Fibroblast of villous mesenchyme (primary cell): ENCODE results near the gene IKZF4. TPM values are rescaled to one million over a fixed set of nuclear protein-coding genes. Genes with fewer than 3 reads are reported as not detected.
A peak's percentile ranks its signal among the peaks of the same experiment; 100 is the strongest.
"Not testable (repeated sequence)": the region's sequence is repeated elsewhere in the genome, so short reads cannot be mapped to it uniquely, and the experiment has no call there.

Source experiments
- DNase-seq: peaks from one replicate; pipeline ENCODE4 v3.0.0-alpha.2; 2010; ENCODE audit warnings: low read depth
- H3K4me3 ChIP-seq: 2 replicates; pipeline ENCODE4 v1.5.1; 2011; ENCODE audit warnings: low read depth, mild to moderate bottlenecking, low read length
- CTCF ChIP-seq: IDR thresholded peaks from 2 replicates; pipeline ENCODE4 v1.5.1; 2012; ENCODE audit warnings: low read depth, mild to moderate bottlenecking, low read length; ENCODE audit not compliant: insufficient read depth
- total RNA-seq: library from RNA; depleted of rRNA; stranded (reverse); fragments of >200 nt; gene quantifications from 2 replicates; pipeline ENCODE4 v1.2.3, GENCODE V29; 2012

The IKZF4 gene
- total RNA-seq, 1 donor = 1.3 TPM

DNA sequence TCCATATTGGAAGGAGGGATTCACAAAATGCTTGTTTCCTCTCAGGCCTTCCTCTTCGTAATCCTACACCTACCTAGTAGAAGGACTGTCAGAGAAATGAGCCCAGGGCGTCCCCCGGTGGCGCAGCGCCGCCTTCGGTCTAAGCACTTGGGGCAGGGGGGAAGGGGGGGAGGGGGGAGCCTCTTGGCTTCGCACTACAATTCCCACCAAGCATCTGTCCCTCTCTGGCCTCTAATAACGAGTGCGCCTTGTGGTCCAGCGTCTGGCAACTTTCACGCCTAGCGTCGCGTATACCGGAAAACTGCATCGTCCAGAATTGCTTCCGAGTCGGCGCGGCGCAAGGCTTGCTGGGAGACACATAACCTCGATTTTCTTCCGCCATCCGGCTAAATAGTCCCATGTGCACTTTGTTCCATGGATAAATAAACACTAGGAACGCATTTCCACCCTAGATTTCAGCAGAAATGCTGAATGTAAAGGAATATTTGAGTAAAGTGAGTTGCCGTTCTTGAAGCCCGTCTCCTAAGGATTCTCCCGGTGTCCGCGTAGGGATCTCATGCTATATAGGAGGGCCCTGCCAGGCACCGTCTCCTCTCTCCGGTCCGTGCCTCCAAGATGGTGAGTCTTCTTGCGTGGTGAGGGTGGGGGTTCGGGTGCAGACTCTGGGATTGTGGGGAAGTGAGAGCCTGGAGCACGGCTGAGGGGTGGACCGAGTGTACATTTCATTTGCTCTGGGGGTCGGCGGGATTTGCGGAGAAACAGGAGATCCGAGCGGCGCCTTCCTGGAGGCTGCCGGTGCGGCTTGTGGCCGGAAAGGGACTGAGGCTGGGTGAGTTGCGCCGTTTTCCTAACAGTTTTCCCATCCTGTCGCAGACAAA lies 20.9 kb downstream of the IKZF4 start, which contains the start of gene RPS26:
Gene RPS26 (plus strand): TSS at position 367 of the 878 bp plus-strand sequence. CDS start 249 bp downstream, at position 616.
- peak within 1 kb of the TSS; percentile 99 for H3K4me3 ChIP-seq
- peak; percentile 100 for DNase-seq
- TF ChIP-seq CTCF = peak; percentile 46

- peak overlapping the region; percentile 99 for H3K4me3 ChIP-seq
- DNase-seq = not testable (repeated sequence)
Measured at GRCh38 chr12:56042430-56042813, 21.6 kb downstream of the IKZF4 start.

- H3K4me3 ChIP-seq = peak overlapping the region; percentile 99
- TF ChIP-seq CTCF = no peak
- no peak for DNase-seq
Measured at GRCh38 chr12:56042843-56043242, 22.0 kb downstream of the IKZF4 start.

DNA sequence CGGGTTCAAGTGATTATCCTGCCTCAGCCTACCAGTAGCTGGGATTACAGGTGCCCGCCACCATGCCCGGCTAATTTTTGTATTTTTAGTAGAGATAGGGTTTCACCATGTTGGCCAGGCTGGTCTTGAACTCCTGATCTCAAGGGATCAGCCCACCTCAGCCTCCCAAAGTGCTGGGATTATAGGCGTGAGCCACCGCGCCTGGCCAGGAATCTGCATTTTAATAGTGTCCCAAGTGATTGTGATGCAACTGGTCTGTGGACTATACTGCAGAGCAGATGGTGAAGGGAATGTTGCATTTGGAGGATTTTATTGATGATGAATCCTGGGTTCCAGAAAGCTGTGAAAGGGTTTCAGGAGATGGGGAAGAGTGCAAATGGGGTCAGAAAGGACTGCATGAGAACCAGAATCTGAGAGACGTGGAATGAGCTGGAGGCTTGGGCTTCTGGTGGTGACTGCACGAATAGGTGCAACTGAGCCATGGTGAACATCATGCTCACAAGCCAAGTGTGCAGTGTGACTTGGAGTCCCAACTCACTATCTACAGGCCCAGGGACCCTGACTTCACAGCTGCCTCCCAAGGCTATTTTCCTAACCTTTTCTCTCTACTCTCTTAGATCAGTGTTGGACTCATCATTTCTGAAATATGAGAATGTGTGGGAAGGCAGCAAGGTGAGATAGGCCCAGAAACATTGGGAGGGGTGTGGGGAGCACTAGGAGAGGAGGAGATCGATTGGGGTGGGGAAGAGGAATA lies 25.4 kb downstream of the IKZF4 start:
- no peak for TF ChIP-seq CTCF
- DNase-seq = no peak
- no peak overlapping the region for H3K4me3 ChIP-seq

DNA sequence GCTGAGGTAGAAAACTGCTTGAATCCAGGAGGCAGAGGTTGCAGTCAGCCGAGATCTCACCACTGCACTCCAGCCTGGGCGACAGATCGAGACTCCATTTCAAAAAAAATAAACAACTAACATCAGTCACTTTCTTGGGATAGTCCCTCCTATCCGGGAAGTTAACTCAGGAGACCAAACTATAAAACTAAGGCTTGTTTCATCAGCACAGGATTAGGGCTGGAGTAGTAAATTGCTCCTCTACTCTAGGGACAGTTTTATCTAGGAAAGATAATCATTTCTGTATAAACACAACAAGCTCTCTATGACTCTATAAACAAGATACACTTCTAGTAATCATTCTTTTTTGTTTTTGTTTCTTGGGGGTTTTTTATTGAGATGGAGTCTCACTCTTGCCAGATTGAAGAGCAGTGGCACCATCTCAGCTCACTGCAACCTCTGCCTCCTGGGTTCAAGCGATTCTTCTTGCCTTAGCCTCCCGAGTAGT lies 32.6 kb downstream of the IKZF4 start:
- DNase-seq = peak; percentile 73
- no peak for TF ChIP-seq CTCF
- no peak overlapping the region for H3K4me3 ChIP-seq

- DNase-seq = peak; percentile 14
- H3K4me3 ChIP-seq = not testable (repeated sequence)
Measured at GRCh38 chr12:56059964-56060363, 39.1 kb downstream of the IKZF4 start.

GRCh38 chr12:56061982-56062381 lies 41.1 kb downstream of the IKZF4 start:
- DNase-seq = no peak
- no peak for TF ChIP-seq CTCF
- H3K4me3 ChIP-seq = no peak overlapping the region
